CD4-positive, alpha-beta T cell treated with Interferon alpha-2 for 1 hour (primary cell): Measurements from ENCODE around the gene RALGPS2.
A peak's percentile ranks its signal among the peaks of the same experiment; 100 is the strongest.

ENCODE experiments used
- DNase-seq, 2 donors: peaks; one replicate each; pipeline ENCODE4 v3.0.0-alpha.2; 2020 to 2022

RALGPS2 gene

GRCh38 chr1:178724728-178725465, at the start of gene RALGPS2:
TSS of gene RALGPS2 (plus strand) at chr1:178725244. CDS start at chr1:178776765, 51,521 bp downstream.
- peak; percentile 70 to 73 for DNase-seq

- DNase-seq, result no peak
Measured at GRCh38 chr1:178679237-178679636, 45.8 kb upstream of the RALGPS2 start.

GRCh38 chr1:178682429-178682828, 42.6 kb upstream of the RALGPS2 start:
- no peak for DNase-seq

- DNase-seq, result no peak
Measured at GRCh38 chr1:178682886-178683285, 42.2 kb upstream of the RALGPS2 start.

- no peak for DNase-seq
Measured at GRCh38 chr1:178683291-178683690, 41.8 kb upstream of the RALGPS2 start.

- DNase-seq, result no peak
Measured at GRCh38 chr1:178684111-178684510, 40.9 kb upstream of the RALGPS2 start.

- no peak for DNase-seq
Measured at GRCh38 chr1:178684542-178685000, 40.5 kb upstream of the RALGPS2 start.

GRCh38 chr1:178686407-178686806, 38.6 kb upstream of the RALGPS2 start:
- no peak for DNase-seq

- no peak for DNase-seq
Measured at GRCh38 chr1:178688244-178688643, 36.8 kb upstream of the RALGPS2 start.

- no peak for DNase-seq
Measured at GRCh38 chr1:178689769-178690168, 35.3 kb upstream of the RALGPS2 start.

- DNase-seq, result no peak
Measured at GRCh38 chr1:178690496-178690895, 34.5 kb upstream of the RALGPS2 start.

- DNase-seq, result no peak
Measured at GRCh38 chr1:178692564-178693327, 32.3 kb upstream of the RALGPS2 start.

- no peak for DNase-seq
Measured at GRCh38 chr1:178693366-178693765, 31.7 kb upstream of the RALGPS2 start.

GRCh38 chr1:178694923-178695525, 30.0 kb upstream of the RALGPS2 start:
- no peak for DNase-seq

- no peak for DNase-seq
Measured at GRCh38 chr1:178702146-178702545, 22.9 kb upstream of the RALGPS2 start.

GRCh38 chr1:178704833-178705232, 20.2 kb upstream of the RALGPS2 start:
- DNase-seq, result no peak

- DNase-seq, result no peak
Measured at GRCh38 chr1:178706432-178706831, 18.6 kb upstream of the RALGPS2 start.

- no peak for DNase-seq
Measured at GRCh38 chr1:178713259-178713658, 11.8 kb upstream of the RALGPS2 start.

GRCh38 chr1:178714453-178714852, 10.6 kb upstream of the RALGPS2 start:
- no peak for DNase-seq

GRCh38 chr1:178716111-178716510, 8.9 kb upstream of the RALGPS2 start:
- DNase-seq, result no peak

GRCh38 chr1:178718520-178718919, 6.5 kb upstream of the RALGPS2 start:
- no peak for DNase-seq

GRCh38 chr1:178723546-178723945, 1.5 kb upstream of the RALGPS2 start:
- DNase-seq, result no peak

GRCh38 chr1:178724376-178724727, 692 bp upstream of the RALGPS2 start:
- DNase-seq, result no peak
